NCI-H187 (cell line): ENCODE results near the gene PGBD5.
"Not testable (repeated sequence)": the region's sequence is repeated elsewhere in the genome, so short reads cannot be mapped to it uniquely, and the experiment has no call there.

Experiments used
- DNase-seq, 2 experiments: peaks; one replicate each; lab custom pipeline; 2025; lab: John Stamatoyannopoulos, UW

Gene PGBD5

GRCh38 chr1:230425252-230426091 lies 660 bp downstream of the PGBD5 start:
- no peak for DNase-seq

GRCh38 chr1:230424391-230425251 lies 1.5 kb downstream of the PGBD5 start:
- no peak for DNase-seq

GRCh38 chr1:230423951-230424350 lies 2.2 kb downstream of the PGBD5 start:
- no peak for DNase-seq

GRCh38 chr1:230423261-230423660 lies 2.9 kb downstream of the PGBD5 start:
- DNase-seq, result peak; percentile 17 to 60

GRCh38 chr1:230422221-230422981 lies 3.7 kb downstream of the PGBD5 start:
- DNase-seq, result peak in 1 of 2 experiments; percentile 42

GRCh38 chr1:230421481-230421880 lies 4.7 kb downstream of the PGBD5 start:
- DNase-seq, result no peak

GRCh38 chr1:230420372-230420771 lies 5.8 kb downstream of the PGBD5 start:
- DNase-seq, result not testable (repeated sequence)

GRCh38 chr1:230416430-230416829 lies 9.7 kb downstream of the PGBD5 start:
- no peak for DNase-seq

GRCh38 chr1:230415405-230416132 lies 10.6 kb downstream of the PGBD5 start:
- DNase-seq, result no peak

GRCh38 chr1:230414694-230415093 lies 11.4 kb downstream of the PGBD5 start:
- no peak for DNase-seq

- no peak for DNase-seq
These were observed 12.0 kb downstream of the PGBD5 start for GRCh38 chr1:230414102-230414501.

GRCh38 chr1:230413061-230413460 lies 13.1 kb downstream of the PGBD5 start:
- no peak for DNase-seq

- DNase-seq, result no peak
These were observed 17.2 kb downstream of the PGBD5 start for GRCh38 chr1:230408971-230409370.

GRCh38 chr1:230407351-230407750 lies 18.8 kb downstream of the PGBD5 start:
- DNase-seq, result no peak

- DNase-seq, result not testable (repeated sequence)
These were observed 19.4 kb downstream of the PGBD5 start for GRCh38 chr1:230406727-230407126.

GRCh38 chr1:230403442-230403841 lies 22.7 kb downstream of the PGBD5 start:
- DNase-seq, result no peak

GRCh38 chr1:230401763-230402294 lies 24.3 kb downstream of the PGBD5 start:
- DNase-seq, result no peak

- DNase-seq, result no peak
These were observed 25.0 kb downstream of the PGBD5 start for GRCh38 chr1:230401101-230401500.

GRCh38 chr1:230400007-230400344 lies 26.2 kb downstream of the PGBD5 start:
- DNase-seq, result no peak

GRCh38 chr1:230399321-230400006 lies 26.7 kb downstream of the PGBD5 start:
- DNase-seq, result no peak

- DNase-seq, result no peak
These were observed 27.3 kb downstream of the PGBD5 start for GRCh38 chr1:230398856-230399255.
